ENCODE measurements around the gene IFNE. TPM values are rescaled to one million over a fixed set of nuclear protein-coding genes. Genes with fewer than 3 reads are reported as not detected.

IFNE gene
- total RNA-seq, 1 experiment from 2014 or later = 0.96 TPM

DNA sequence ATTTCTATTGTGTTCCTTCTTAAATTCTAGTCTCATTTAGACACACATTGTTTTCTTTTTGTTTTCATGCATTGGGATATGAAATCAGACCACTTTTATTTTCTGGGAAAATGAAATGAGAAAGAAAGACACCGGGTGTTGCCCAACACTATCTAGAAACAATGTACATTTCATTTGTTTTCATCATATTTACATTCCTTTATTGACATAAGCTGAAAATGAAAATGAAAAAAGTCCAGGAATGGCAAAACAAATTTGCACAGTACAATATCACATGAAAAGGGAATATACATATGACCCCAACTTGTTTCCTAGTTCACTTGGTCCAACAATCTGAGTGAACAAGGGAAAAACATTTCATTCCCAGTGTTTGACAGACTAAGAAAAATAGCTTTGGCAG is 20.7 kb downstream of the IFNE start:
- no TSS peak for BruUV-seq (replicated peaks)
- ATAC-seq (no peak), DNase-seq (ENCODE audit: low read depth, low spot score) (no peak)
- Histone ChIP-seq H2AFZ (ENCODE audit: low read depth, low read length, poor library complexity, severe bottlenecking) (no peak overlapping the region), H3K9me2 (ENCODE audit: insufficient read depth) (no peaks in the 10 kb centered on the region), H3K79me2 (ENCODE audit: insufficient read depth, low read length) (no peaks in the 10 kb centered on the region), H3K27me3 (ENCODE audit: insufficient read depth, low read length) (no peaks in the 10 kb centered on the region), H3K4me1 (ENCODE audit: control insufficient read depth in 1 of 2, insufficient read depth in 2 of 2, low read length in 2 of 2) (0 out of 4 replicates have a peak, but pooled peaks cover 0 to 3% of the 10 kb centered on the region in 2 experiments), H3K9me3 (ENCODE audit: control insufficient read depth in 1 of 2, insufficient read depth in 1 of 2, low read depth in 1 of 2, low read length in 2 of 2) (peaks cover 3 to 7% of the 10 kb centered on the region in 2 experiments; a peak in 2 of 4 replicates), H3K4me3 (replicated peaks in 1 of 2; ENCODE audit: low read depth in 1 of 2, low read length in 2 of 2) (no peak overlapping the region), H4K20me1 (ENCODE audit: insufficient read depth) (no peaks in the 10 kb centered on the region), H3K4me2 (ENCODE audit: low read length) (no peak overlapping the region), H3K27ac (ENCODE audit: low read depth, low read length) (no peak overlapping the region), H3K9ac (ENCODE audit: low read length) (no peak overlapping the region), H3K36me3 (ENCODE audit: control insufficient read depth in 1 of 2, insufficient read depth in 2 of 2, low read length in 2 of 2) (no peaks in the 10 kb centered on the region)
- intact Hi-C loops (cut with micrococcal nuclease) = no loop called here
- CTCF ChIA-PET = interaction anchor here (1.0 kb wide), 1 partner anchor 266 kb away, joined by 4 read pairs; no protein-coding TSS in a partner anchor
- RAD21 ChIA-PET (ENCODE audit: low non-redundant PET in 1 of 2, low total read pairs in 2 of 2, uncharacterized antibody in 2 of 2, unreplicated experiment in 2 of 2) = no interaction called here
- POLR2A ChIA-PET = no interaction called here
- TF ChIP-seq, protein P1, sequence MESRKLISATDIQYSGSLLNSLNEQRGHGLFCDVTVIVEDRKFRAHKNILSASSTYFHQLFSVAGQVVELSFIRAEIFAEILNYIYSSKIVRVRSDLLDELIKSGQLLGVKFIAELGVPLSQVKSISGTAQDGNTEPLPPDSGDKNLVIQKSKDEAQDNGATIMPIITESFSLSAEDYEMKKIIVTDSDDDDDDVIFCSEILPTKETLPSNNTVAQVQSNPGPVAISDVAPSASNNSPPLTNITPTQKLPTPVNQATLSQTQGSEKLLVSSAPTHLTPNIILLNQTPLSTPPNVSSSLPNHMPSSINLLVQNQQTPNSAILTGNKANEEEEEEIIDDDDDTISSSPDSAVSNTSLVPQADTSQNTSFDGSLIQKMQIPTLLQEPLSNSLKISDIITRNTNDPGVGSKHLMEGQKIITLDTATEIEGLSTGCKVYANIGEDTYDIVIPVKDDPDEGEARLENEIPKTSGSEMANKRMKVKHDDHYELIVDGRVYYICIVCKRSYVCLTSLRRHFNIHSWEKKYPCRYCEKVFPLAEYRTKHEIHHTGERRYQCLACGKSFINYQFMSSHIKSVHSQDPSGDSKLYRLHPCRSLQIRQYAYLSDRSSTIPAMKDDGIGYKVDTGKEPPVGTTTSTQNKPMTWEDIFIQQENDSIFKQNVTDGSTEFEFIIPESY (IDR thresholded peaks at IDR 0.05; ENCODE audit: extremely low read depth, insufficient replicate concordance, low read length) = no peak
- TF ChIP-seq SP1 (IDR thresholded peaks at IDR 0.05; ENCODE audit: low read depth) (no peak), YY1 (IDR thresholded peaks at IDR 0.05; ENCODE audit: extremely low read depth, insufficient replicate concordance, low read depth, low read length) (no peak), ZFX (IDR thresholded peaks at IDR 0.05) (no peak), SIN3A (IDR thresholded peaks at IDR 0.05; ENCODE audit: low read depth) (no peak), RAD21 (IDR thresholded peaks at IDR 0.05; ENCODE audit: low read depth) (no peak)
- TF ChIP-seq, protein P2, sequence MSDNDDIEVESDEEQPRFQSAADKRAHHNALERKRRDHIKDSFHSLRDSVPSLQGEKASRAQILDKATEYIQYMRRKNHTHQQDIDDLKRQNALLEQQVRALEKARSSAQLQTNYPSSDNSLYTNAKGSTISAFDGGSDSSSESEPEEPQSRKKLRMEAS (IDR thresholded peaks at IDR 0.05) = no peak
- TF ChIP-seq, protein P3, sequence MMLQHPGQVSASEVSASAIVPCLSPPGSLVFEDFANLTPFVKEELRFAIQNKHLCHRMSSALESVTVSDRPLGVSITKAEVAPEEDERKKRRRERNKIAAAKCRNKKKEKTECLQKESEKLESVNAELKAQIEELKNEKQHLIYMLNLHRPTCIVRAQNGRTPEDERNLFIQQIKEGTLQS (IDR thresholded peaks at IDR 0.05) = no peak

Data from HCT116 (cell line).